SK-N-SH (cell line): ENCODE results near the gene PTOV1. TPM values are rescaled to one million over a fixed set of nuclear protein-coding genes. Genes with fewer than 3 reads are reported as not detected.

ENCODE experiments used
- CTCF ChIA-PET: fragments of 300-600, 350-600 bp; formaldehyde crosslinking; extraction: SDS; loops from one replicate; lab custom pipeline; 2021; lab: Yijun Ruan, JAX
- POLR2A ChIA-PET: fragments of 350-600 bp; sonication (Branson Sonifier 250); formaldehyde crosslinking; extraction: SDS; loops from one replicate; lab custom pipeline; 2020; ENCODE audit warnings: antibody characterized with exemption, inconsistent platforms; lab: Yijun Ruan, JAX
- DNase-seq: peaks from one replicate; pipeline ENCODE4 v3.0.0; 2012
- H2AFZ ChIP-seq: fragments of 200-600 bp; sonication (generic); 2 replicates; pipeline ENCODE4 v1.8.1; 2016; ENCODE audit warnings: antibody characterized with exemption, mild to moderate bottlenecking, low read depth
- H3F3A ChIP-seq: fragments of 200-600 bp; sonication (generic); replicated peaks from 2 replicates; pipeline ENCODE3; 2016; ENCODE audit warnings: antibody characterized with exemption, mild to moderate bottlenecking; ENCODE audit not compliant: insufficient read depth
- H3K27ac ChIP-seq, 2 experiments: fragments of 200-500 bp in 1 of 2; fragments of 200-600 bp in 1 of 2; sonication (Bioruptor generic) in 1 of 2; sonication (generic), shearing (Covaris generic) in 1 of 2; 2 replicates each; pipeline versions ENCODE4 v1.5.1 to v1.6.1; 2014 to 2016; ENCODE audit warnings: low read depth in 2 of 2, inconsistent platforms in 1 of 2, low read length in 1 of 2, mild to moderate bottlenecking in 1 of 2, mixed read lengths in 1 of 2
- H3K27me3 ChIP-seq: fragments of 200-600 bp; sonication (generic), shearing (Covaris generic); 2 replicates; pipeline ENCODE4 v1.6.1; 2016; ENCODE audit warnings: mixed run types; ENCODE audit not compliant: insufficient read depth
- H3K36me3 ChIP-seq, 2 experiments: fragments of 200-500 bp in 1 of 2; fragments of 200-600 bp in 1 of 2; sonication (Bioruptor generic) in 1 of 2; sonication (generic) in 1 of 2; replicated peaks in 1 of 2; 2 replicates each; pipeline versions ENCODE3 to v1.5.1; 2014 to 2016; ENCODE audit warnings: low read length in 1 of 2, mild to moderate bottlenecking in 1 of 2; ENCODE audit not compliant: insufficient read depth in 2 of 2, control insufficient read depth in 1 of 2
- H3K4me1 ChIP-seq, 2 experiments: fragments of 200-500 bp in 1 of 2; fragments of 200-600 bp in 1 of 2; sonication (Bioruptor generic) in 1 of 2; sonication (generic), shearing (Covaris generic) in 1 of 2; 2 replicates each; pipeline versions ENCODE4 v1.5.1 to v1.6.1; 2014 to 2016; ENCODE audit warnings: low read depth in 1 of 2, low read length in 1 of 2, mixed run types in 1 of 2; ENCODE audit not compliant: insufficient read depth in 2 of 2, control insufficient read depth in 1 of 2
- H3K4me2 ChIP-seq: fragments of 200-600 bp; sonication (generic), shearing (Covaris generic); 2 replicates; pipeline ENCODE4 v1.6.1; 2017; ENCODE audit warnings: mixed run types
- H3K4me3 ChIP-seq, 2 experiments: fragments of 200-500 bp in 1 of 2; fragments of 200-600 bp in 1 of 2; sonication (Bioruptor generic) in 1 of 2; sonication (generic), shearing (Covaris generic) in 1 of 2; 2 replicates each; pipeline versions ENCODE4 v1.5.1 to v1.8.1; 2014 to 2016; ENCODE audit warnings: low read depth in 2 of 2, inconsistent platforms in 1 of 2, low read length in 1 of 2, mild to moderate bottlenecking in 1 of 2, mixed read lengths in 1 of 2, moderate library complexity in 1 of 2
- H3K79me2 ChIP-seq: fragments of 200-600 bp; sonication (generic); 2 replicates; pipeline ENCODE4 v1.8.1; 2017; ENCODE audit warnings: mild to moderate bottlenecking; ENCODE audit not compliant: insufficient read depth
- H3K9ac ChIP-seq: fragments of 200-600 bp; sonication (generic); 2 replicates; pipeline ENCODE4 v1.6.1; 2017; ENCODE audit warnings: mixed run types
- H3K9me2 ChIP-seq: fragments of 200-600 bp; sonication (generic); 2 replicates; pipeline ENCODE4 v1.6.1; 2017; ENCODE audit warnings: mixed run types
- H3K9me3 ChIP-seq: fragments of 200-600 bp; sonication (generic); 2 replicates; pipeline ENCODE4 v1.6.1; 2017; ENCODE audit warnings: mixed run types, mild to moderate bottlenecking, moderate library complexity
- H4K20me1 ChIP-seq: fragments of 200-600 bp; sonication (generic); 2 replicates; pipeline ENCODE4 v1.6.1; 2017; ENCODE audit warnings: mild to moderate bottlenecking, mixed run types; ENCODE audit not compliant: insufficient read depth
- CHD2 ChIP-seq: fragments of 150-350 bp; IDR thresholded peaks from 2 replicates; pipeline ENCODE4 v1.6.1; 2018; ENCODE audit warnings: low read length; ENCODE audit not compliant: partially characterized antibody
- CTCF ChIP-seq: fragments of 200-600 bp; sonication (generic); IDR thresholded peaks from 2 replicates; pipeline ENCODE4 v1.6.1; 2017; ENCODE audit warnings: antibody characterized with exemption, mild to moderate bottlenecking, moderate library complexity
- ELF1 ChIP-seq: IDR thresholded peaks from 2 replicates; pipeline ENCODE4 v1.4.0; 2012
- MXI1 ChIP-seq: IDR thresholded peaks from 2 replicates; pipeline ENCODE4 v1.6.1; 2012; ENCODE audit warnings: mild to moderate bottlenecking, low read depth, low read length, improper control_type of control experiment
- NFIC ChIP-seq: IDR thresholded peaks from 2 replicates; pipeline ENCODE4 v1.4.0; 2012; ENCODE audit warnings: borderline replicate concordance
- NRF1 ChIP-seq: IDR thresholded peaks from 2 replicates; pipeline ENCODE4 v1.6.1; 2012; ENCODE audit warnings: low read depth, mild to moderate bottlenecking, low read length
- POLR2AphosphoS5 ChIP-seq: IDR thresholded peaks from 2 replicates; pipeline ENCODE4 v1.6.1; 2012; ENCODE audit warnings: low read depth, low read length
- REST ChIP-seq: IDR thresholded peaks from 2 replicates; pipeline ENCODE4 v1.6.1; 2012; ENCODE audit warnings: mild to moderate bottlenecking, low read depth, low read length, moderate library complexity
- SIN3A ChIP-seq: IDR thresholded peaks from 2 replicates; pipeline ENCODE4 v1.6.1; 2012; ENCODE audit warnings: low read depth, mild to moderate bottlenecking, low read length, moderate library complexity, borderline replicate concordance
- TAF1 ChIP-seq: IDR thresholded peaks from 2 replicates; pipeline ENCODE4 v1.6.1; 2012; ENCODE audit warnings: low read depth, mild to moderate bottlenecking, low read length, moderate library complexity, borderline replicate concordance
- TCF12 ChIP-seq: IDR thresholded peaks from 2 replicates; pipeline ENCODE4 v1.4.0; 2012
- YY1 ChIP-seq: IDR thresholded peaks from 2 replicates; pipeline ENCODE4 v1.4.0; 2012; ENCODE audit warnings: low read depth, mild to moderate bottlenecking
- WGBS: methylation state at CpG from one replicate; pipeline ENCODE4 v1.1.6; 2017; ENCODE audit warnings: low lambda C conversion rate; 5-methylcytosine and 5-hydroxymethylcytosine counted together
- polyA plus RNA-seq, 3 experiments: library from polyadenylated mRNA; depleted of rRNA; stranded (reverse); fragments of >200 nt; gene quantifications; 2 replicates each; pipeline ENCODE4 v1.2.3, GENCODE V29; 2012

PTOV1 gene
- polyA plus RNA-seq, 1 of the 3 experiments (the other 2 are of a cell fraction), result 95.0 TPM

GRCh38 chr19:49817964-49818648 lies 32.9 kb upstream of the PTOV1 start, which contains the start of gene MED25:
MED25 (plus strand) TSS chr19:49818289; CDS start chr19:49818342, 53 bp downstream.
- WGBS, result under 1% methylated on average over 25 of the region's 57 CpGs
- Histone ChIP-seq H4K20me1 (no peaks in the 10 kb centered on the region), H3F3A (peaks cover 21% of the 10 kb centered on the region), H3K4me2 (peak within 1 kb of the TSS; percentile 97), H3K4me1 (peaks cover 0 to 18% of the 10 kb centered on the region in 2 experiments; a peak in 3 of 4 replicates), H2AFZ (peak within 1 kb of the TSS; percentile 90), H3K27ac (peak within 1 kb of the TSS; percentile 93 to 98), H3K9me2 (no peaks in the 10 kb centered on the region), H3K4me3 (peak within 1 kb of the TSS; percentile 72 to 90), H3K9me3 (no peaks in the 10 kb centered on the region), H3K79me2 (peaks cover 50% of the 10 kb centered on the region), H3K27me3 (no peaks in the 10 kb centered on the region), H3K36me3 (peaks cover 0 to 6% of the 10 kb centered on the region in 2 experiments), H3K9ac (peak within 1 kb of the TSS; percentile 98)
- no peak for TF ChIP-seq REST
- no peak for TF ChIP-seq CTCF
- TF ChIP-seq TAF1, result no peak
- peak; percentile 22 for TF ChIP-seq CHD2
- TF ChIP-seq NRF1, result peak; percentile 78
- peak; percentile 74 for TF ChIP-seq POLR2AphosphoS5
- TF ChIP-seq TCF12, result no peak
- TF ChIP-seq NFIC, result no peak
- TF ChIP-seq MXI1, result peak; percentile 59; the same call in 1 of the 2 replicates
- TF ChIP-seq SIN3A, result peak; percentile 50; the same call in 1 of the 2 replicates
- TF ChIP-seq YY1, result peak; percentile 99
- TF ChIP-seq ELF1, result 0 out of 2 replicates have a peak, but pooled peaks have one; percentile 22
- DNase-seq, result peak; percentile 95
- ChIA-PET CTCF (interaction anchor here (0.7 to 1.2 kb wide), 6 partner anchors 12 to 100 kb away, joined by 3 to 4 read pairs (median 3); no protein-coding TSS in a partner anchor), POLR2A (interaction anchor here (0.9 kb wide), 1 partner anchor 32 kb away, joined by 3 read pairs; the partner anchor contains the start of gene PTOV1)
